DMS153 treated with DMSO at 0.1 percent for 48 hours (cell line): ENCODE measurements around the gene UBE2D1.

Experiments used
- DNase-seq: peaks from one replicate; lab custom pipeline; 2025; ENCODE audit not compliant: unreplicated experiment; lab: John Stamatoyannopoulos, UW

Gene UBE2D1

DNA sequence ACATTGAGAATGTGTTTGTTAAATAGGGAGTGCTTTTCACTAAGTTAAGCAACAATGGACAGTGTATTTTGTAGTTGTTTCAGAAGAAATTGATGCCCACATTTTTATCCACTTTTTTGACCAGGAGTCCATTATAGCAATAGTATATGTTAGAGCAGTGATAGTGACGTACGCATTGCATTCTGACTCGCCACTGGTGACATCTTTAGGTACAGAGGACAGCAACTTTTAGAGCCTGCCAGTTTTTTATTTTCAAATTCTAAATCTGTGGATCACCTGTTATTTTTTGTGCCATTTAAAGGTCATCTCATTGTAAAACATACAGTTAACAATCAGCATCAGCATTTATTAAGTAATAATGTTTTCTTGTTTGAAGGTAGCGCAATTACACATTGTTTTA, 1.4 kb downstream of the UBE2D1 start:
- no peak for DNase-seq

DNA sequence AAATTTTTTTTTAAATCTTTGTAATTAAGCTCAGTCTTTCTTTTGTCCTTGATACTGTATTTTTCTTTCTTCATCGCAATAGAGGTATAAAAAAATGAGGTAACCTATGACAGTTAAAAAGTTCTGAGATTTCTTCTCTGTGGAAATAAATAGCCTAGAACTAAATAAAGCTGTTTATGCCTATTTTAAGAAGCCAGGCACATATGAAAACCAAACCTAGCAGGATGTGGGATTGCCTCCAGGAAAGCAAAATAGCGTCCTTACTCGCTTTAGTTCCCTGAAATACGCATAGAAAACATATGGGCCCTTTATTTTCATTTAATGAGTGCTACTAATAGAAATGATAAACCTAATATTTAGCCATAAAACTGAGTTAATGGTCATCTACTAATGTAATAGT, 6.6 kb downstream of the UBE2D1 start:
- DNase-seq: no peak

- no peak for DNase-seq
Measured at GRCh38 chr10:58341947-58342346, 7.1 kb downstream of the UBE2D1 start.

DNA sequence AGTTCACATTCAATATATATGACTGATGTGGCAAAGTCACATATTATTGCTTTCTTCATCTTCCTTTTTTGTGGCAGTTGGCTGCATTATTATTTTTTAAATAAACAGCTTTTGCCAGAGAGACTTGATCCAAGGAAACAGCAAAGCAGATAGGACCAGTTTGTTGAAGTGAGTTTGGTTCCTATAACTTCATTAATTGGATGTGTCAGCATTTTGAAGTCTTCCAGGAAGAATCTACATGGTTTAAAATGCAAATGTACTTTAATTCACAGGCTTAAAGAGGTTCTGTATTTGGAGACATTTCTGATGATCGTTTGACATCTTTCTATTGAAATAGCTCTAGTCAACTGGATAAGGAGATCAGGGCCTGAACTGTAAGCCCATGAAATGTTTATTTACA, 13.2 kb downstream of the UBE2D1 start:
- DNase-seq: no peak

DNA sequence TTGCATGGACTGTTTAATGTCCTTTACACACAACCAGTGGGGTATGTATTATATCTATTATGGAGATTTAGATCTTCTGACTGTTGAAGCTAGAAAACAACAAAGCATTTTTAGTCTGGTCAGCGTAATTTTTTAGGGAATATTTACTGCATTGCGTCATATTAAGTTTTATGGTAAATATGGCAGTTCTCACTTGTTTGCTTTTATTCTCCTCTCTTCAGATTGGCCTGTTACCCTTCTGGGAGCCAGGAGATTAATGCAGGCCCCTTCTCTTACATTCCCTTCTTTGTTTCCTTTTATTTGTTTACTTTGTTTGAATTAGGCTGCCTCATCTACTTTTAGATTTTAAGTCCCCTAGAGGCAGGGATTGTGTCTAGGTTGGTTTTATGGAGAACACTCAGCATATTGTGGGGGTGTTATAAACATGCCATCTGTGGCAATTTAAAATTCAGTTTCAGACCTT, 13.8 kb downstream of the UBE2D1 start:
- DNase-seq: no peak

DNA sequence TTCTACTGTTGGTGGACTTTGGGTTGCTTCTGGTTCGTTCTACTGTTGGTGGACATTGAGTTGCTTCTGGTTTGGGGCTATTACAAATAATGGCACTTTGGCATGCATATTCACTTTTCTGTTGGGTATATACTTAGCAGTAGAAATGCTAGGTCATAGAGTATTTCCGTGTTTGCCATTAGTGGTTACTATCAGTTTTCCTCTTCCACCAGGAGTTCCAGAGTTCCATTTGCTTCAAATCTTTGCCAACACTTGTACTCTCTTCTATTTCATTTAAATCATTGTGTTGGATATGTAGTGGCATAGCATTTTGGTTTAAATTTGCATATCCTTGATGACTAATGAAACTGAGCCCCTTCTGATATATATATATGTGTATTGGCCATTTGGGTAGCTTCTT, 15.2 kb downstream of the UBE2D1 start:
- no peak for DNase-seq

DNA sequence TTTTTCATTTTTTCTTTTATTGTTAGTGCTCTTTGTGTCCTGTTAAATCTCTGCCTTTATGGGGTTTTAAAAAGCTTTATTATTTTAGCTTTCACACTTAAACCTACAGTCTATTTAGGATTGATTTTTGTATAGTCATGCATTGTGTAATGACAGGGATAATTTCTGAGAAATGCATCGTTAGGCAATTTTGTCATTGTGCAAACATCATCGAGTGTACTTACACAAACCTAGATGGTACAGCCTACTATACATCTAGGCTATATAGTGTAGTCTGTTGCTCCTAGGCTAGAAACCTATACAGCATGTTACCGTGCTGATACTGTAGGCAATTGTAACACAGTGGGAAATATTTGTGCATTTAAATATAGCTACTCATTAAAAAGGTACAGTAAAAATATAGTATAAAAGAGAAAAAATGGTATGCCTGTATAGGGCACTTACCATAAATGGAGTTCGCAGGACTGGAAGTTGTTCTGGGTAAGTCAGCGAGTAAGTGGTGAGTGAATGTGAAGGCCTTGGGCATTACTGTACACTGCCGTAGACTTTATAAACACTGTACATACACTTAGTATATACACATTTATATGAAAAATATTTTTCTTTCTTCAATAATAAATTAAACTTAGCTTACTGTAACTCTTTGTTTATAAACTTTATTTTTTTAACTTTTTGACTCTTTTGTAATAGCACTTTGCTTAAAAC, 16.0 kb downstream of the UBE2D1 start:
- DNase-seq: no peak

GRCh38 chr10:58351616-58352578, 17.1 kb downstream of the UBE2D1 start:
- no peak for DNase-seq

GRCh38 chr10:58352956-58353610, 18.3 kb downstream of the UBE2D1 start:
- no peak for DNase-seq

GRCh38 chr10:58356756-58357155, 21.9 kb downstream of the UBE2D1 start:
- no peak for DNase-seq

DNA sequence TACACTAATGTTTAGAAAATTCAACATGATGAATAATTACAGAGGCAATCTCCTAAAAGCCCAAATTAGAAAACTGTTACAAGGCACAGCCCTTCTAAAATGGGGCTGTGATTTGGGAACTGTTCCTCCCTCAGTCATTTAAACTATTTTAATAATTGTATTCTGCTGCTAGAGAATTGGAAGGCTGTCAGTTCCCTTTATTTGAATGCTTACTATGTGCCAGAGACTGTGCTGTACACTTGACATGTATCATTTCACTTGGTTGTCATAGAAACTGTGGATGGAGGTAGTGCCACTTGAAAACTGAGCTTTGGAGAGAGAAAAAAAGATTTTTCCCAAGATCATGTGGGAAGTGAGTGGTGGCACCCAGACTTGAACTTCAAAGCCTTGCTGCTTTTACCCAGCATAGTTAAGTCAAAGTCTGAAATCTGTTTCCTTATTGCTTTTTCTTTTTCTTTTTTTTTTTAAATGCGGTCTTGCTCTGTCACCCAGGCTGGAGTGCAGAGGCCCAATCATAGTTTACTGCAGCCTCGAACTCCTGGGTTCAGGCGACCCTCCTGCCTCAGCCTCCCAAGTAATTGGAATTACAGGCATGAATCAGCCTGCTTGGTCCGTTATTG, 23.6 kb downstream of the UBE2D1 start:
- no peak for DNase-seq

DNA sequence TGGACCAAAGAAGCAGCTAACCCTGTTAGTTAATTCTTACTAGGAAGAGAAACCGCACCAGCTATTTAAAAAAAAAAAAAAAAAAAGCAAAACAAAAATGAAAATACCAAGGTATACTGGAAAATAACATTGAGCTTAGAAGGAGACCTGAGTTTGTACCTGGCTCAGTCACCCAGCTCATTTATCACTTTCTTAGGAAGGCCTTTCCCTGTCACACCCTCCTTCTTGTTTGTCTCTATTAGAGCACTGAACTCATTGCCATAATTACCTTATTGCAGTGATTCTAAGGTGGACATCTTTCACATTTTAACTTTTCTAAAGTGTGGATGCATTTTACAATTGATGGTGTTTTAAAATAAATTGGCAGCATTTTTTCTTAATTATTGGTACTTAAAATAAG, 24.1 kb downstream of the UBE2D1 start:
- DNase-seq: no peak

DNA sequence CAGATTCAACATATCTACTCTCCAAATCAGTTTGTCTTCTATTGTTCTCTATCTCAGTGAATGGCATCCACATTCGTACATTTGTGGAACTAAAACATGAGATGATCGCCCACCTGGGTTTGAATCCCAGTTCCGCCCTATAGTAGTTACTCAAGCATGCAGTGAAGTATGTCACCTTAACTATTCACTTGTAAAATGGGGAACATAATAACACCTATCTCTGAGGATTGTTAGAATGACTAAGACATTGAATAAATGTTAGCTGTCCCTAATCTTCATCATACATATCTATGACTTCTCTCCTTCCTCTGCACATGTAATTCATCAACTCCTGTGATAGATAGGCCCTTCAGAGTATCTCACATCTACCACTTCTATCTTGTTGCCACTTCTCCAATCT, 24.7 kb downstream of the UBE2D1 start:
- DNase-seq: no peak

- DNase-seq: no peak
Measured at GRCh38 chr10:58360412-58361004, 25.7 kb downstream of the UBE2D1 start.

GRCh38 chr10:58361353-58361752, 26.5 kb downstream of the UBE2D1 start:
- DNase-seq: no peak

DNA sequence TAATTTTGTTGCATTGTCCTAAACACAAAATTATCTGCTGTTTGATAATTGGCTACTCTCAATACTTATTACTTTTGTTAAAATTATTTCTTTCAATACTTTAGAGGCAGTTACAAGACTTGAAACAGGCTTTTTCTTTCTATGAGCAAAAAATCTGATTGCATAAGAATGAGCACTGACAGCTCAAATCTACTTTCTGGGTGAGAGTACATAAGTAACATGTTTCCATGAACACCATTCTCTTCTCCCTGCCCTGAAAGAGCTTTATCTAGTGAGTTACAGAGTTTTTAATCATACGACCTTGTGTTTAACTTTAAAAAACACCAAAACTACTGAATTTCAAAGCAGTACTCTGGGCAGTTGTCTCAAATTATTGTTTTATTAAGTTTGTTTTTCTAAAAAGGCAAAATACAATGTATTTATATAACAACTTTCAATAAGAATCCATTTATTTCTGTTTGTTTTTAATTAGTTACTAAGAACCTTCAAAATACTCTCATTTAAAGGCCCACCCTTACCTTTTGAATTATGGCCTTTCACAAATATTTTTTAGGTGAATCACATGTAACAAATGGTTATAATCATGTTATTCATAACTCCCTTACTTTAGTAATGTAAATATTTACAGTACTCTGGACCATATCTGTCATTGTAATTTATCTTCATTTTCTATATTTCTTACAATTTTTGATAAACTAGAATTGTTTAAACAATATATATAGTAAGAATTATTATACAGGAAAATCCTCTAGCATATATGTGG, 27.4 kb downstream of the UBE2D1 start:
- no peak for DNase-seq

GRCh38 chr10:58367069-58367468, 32.3 kb downstream of the UBE2D1 start:
- DNase-seq: no peak

DNA sequence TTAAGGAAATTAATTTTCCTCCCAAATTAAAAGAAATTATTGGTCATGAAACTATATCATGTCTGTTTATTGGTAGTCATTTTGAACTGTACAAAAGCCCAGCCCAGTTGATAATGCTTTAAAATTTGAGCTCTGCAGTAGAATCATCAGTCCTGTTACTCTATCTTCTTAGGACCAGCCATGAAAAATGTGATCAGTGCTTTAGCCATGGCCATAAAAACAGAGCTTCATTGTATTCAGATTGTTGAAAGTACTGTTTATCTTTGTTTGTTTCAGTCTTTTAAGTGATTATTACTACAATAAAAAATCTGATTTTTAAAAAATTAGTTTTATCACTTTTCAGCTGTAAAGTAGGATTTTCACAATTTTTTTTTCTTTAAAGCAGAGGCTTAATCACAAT, 36.7 kb downstream of the UBE2D1 start:
- DNase-seq: no peak

DNA sequence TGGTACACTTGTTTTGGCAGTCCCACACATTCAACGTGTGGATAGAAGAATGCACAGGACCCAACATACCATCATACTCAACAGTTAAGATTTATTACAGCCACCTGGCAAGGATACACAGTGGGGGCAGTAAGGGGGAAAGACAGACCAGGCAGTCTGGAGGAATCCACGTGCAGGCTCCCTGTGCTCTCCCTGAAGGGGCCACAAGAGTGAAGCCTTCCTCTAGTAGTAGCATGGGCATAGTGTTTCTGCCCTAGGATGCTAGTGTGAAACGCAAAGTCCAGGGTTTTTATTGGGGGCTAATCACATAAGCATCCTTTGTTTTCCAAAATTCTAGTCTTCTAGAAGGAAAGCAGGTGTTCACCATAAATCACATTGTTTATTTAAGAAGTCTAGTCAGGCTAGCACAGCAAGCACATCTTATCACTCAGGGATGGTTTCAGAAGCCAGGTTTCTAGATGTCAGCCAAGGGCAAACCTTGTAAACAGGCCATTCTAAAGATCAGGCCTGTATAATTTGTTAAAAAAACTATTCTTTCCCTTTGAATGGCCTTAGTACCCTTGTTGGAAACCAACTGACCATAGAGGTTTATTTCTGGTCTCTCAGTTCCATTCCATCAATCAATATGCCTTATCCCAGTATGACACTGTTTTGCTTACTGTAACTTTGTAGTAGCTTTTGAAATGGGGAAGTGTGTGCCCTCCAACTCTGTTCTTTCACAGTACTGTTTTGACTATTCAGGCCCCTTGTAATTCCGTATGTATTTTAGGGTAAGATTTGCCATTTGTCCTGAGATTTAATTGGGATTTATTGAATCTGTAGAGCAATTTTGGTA, 38.0 kb downstream of the UBE2D1 start:
- no peak for DNase-seq
